GM19035 (cell line): ENCODE data around the gene MYO6.

Experiments
- ATAC-seq: cut with Tn5 transposase; IDR thresholded peaks from one replicate; pipeline ENCODE4 v1.9.1; 2021; ENCODE audit not compliant: unreplicated experiment

Gene MYO6

DNA sequence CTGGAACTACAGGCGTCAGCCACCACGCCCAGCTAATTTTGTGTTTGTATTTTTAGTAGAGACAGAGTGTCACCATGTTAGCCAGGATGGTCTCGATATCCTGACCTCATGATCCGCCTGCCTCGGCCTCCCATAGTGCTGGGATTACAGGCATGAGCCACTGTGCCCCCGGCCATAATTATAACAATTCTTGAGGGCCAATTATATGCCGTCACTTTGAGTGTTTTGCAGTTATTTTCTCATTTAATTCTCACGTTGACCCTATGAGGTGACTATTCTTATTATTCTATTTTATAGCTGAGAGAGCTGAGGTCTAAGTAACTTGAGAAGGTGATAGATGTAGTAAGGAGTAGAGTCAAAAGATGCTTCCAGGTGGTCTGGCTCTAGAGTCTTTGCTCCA, 13.0 kb downstream of the MYO6 start:
- no peak for ATAC-seq

DNA sequence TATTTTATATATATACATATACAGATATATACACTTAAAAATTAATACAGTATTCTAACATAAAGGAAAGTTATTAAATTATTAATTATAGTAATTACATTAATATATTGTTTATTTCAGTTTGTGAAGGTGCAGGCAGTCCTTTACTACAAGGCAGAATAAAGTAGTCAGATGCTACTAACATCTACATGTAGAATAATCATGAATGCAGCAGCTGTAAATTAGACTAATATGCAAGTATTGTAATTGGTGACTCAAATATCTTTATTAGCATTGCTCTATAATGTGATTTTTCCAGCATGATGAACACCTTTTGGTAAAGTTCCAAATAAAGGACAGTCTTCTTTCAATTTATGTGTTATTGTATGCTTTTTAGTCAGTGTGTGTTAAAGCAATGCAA, 17.3 kb downstream of the MYO6 start:
- no peak for ATAC-seq

DNA sequence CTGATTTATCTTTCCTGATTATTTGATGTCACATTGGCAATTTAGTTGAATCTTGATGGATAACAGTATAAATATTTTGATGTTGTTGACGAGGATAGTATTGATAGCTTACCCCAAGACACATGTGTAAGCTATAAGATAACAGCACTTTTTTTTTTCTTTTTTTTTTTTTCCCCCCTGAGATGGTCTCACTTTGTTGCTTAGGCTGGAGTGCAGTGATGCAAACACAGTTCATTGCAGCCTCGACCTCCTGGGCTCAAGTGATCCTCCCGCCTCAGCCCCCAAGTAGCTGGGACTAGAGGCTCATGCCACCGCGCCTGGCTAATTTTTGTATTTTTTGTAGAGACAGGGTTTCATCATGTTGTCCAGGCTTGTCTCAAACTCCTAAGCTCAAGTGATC, 21.8 kb downstream of the MYO6 start:
- ATAC-seq = no peak

DNA sequence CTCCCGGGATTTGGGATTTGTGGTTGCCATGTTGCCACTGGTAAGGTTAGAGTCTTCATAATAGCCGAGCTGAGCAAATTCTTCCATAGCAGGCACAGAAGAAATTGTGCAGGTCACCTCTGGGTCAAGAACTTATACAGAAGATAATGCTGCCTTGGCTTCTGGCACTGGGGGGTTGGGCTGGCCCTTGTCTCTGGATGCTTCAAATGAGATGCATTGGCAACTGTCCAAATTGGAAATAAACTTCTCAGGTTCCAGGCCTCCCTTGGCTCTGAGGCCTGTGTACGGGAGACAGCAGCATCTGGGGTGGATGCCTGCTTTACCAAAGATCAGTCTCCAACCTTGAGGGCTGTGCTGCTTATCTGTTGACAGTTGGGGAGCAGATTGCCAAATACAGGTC, 26.2 kb downstream of the MYO6 start:
- no peak for ATAC-seq

DNA sequence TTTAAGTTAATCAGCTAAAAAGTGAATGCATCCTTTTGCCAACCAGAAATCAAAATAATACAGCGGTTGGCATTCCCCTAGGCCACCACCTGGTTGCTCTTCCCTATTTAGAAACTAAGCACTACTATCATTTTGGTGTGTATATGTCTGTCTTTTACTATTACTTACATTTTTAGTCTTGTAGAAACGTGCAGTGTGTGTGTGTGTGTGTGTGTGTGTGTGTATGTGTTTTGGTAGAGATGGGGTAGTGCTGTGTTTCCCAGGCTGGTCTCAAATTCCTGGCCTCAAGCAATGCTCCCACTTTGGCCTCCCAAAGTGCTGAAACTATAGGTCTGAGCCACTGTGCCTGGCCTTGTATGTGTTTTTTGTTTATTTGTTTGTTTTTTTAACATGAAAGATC, 27.4 kb downstream of the MYO6 start:
- ATAC-seq = no peak

DNA sequence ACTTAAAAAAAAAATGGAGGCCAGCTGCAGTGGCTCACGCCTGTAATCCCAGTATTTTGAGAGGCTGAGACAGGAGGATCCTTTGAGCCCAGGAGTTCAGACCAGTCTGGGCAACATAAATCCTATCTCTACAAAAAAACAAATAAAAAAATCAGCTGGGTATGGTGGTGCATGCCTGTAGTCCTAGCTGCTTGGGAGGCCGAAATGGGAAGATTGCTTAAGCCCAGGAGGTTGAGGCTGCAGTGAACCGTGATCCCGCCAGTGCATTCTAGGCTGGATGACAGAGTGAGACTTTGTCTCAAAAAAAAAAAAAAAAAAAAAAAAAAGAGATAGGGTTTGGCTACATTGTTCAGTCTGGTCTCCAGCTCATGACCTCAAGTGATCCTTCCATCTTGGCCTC, 29.7 kb downstream of the MYO6 start:
- no peak for ATAC-seq

DNA sequence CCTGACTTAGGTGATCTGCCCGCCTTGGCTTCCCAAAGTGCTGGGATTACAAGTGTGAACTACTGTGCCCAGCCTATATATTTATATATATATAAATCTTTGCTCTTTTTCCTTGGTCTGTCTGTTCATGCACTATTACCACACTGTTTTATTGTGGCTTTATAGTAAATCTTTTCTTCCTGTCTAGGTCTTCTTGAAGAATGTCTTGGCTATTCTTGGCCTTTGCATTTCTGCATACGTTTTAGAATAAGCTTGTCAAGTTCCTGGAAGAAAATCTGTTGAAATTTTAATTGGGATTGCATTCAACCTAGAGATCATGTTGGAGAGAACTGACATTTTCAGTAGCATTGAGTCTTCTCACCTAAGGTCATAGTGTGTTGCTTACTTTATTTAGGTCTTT, 37.1 kb downstream of the MYO6 start:
- no peak for ATAC-seq

DNA sequence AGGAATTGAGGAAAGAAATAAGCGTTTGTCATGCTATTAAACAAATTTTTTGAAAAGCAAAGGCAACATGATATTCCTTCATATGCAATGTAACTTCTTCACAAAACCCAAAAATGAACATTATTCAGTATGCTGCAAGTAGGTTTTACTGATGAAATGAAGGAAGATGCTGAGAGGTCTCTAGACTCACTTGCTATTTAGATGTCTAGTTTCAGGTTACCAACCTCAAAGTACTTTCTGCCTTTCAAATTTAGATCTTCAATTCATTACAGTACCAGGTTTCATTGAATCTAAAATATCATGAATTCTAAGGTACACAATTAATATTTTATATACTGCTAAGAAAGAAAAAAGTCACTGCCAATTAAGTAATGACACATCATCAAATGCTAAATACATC, 39.9 kb downstream of the MYO6 start:
- ATAC-seq = no peak

DNA sequence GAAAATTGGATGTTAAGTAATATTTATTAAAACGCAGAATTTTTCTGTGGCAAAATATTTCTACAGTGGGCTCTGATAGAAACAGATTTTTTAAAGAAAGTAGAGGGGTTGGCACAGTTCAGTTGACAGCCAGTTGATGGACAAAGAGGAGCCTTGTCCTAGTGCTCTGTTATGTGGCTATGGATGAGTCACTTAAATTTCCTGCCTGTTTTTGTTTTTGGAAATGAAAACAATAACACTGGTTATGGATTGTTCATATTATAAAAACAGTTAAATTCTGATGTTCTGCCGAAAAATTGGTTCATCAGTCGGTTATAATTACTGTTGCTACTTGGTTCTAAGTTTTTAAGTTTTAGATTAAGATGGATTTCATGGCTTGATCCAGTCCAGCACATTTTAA, 42.8 kb downstream of the MYO6 start:
- ATAC-seq = no peak

DNA sequence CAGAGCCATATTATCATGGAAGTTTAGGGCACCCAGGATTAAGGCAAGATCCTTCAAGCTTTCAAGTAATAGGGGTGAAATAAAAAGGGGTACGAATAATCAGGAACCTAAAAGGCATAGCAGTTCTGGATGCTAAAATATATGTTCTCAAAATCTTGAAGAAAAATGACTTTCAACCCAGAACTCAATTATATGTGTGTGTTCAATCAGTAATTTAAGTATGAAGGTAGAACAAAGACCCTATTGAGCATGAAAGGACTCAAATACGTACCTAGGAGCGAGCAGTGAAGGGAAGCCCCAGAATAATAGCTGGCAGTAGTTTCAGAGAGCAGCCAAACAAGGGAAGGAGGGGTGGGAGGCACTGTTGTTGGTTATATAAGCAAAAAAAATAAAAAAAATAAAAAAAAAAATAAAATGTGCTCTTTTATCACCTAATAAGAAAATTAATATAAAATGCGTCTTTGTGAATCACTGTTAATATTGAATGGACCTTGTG, 45.4 kb downstream of the MYO6 start:
- ATAC-seq = no peak

DNA sequence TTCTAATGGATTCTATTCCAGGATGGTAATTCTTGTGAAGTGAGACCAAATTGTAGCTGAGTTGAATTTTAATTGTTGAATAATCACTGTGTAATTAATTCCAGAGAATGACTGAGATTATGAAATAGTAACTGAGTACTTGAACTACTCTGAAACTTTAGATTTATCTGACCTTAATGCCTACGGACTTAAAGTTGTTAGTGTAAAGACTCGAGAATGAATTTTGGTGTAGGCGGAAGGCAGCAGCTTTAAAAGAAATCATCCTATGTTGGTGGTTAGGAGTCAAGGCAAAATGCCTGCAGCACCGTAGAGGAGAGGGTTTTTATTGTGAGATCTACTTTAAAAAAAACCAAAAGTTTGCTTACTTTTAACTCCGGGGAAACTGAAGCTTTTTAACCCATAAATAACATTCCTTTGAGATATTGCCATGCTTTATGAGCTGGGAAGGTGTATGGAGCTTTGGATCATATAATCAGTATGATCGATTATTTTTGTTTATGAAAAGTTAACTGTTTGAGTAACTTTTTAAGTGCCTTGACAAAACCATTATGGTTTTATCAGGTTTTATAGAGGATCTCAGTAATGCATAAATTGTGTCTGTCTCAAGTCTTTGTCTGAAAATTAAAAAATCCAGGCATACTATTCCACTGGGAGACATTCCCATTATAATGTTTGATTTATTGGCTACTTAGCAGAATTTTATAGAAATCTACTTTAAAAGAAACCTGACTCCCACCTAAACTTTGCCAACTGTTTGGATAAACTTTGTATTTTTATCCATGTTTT, 46.1 kb downstream of the MYO6 start:
- ATAC-seq = no peak

DNA sequence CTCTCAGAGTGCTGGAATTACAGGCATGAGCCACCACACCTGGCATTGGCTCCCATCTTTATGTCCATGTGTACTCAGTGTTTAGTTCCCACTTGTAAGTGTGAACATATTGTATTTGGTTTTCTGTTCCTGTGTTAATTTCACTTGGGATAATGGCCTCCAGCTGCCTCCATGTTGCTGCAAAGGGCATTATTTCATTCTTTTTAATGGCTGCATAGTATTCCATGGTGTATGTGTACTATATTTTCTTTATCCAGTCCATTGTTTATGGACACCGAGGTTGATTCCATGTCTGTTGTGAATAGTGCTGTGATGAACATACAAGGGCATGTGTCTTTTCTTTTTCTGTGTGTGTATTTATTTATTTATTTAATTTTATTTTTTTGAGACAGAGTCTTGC, 47.7 kb downstream of the MYO6 start:
- no peak for ATAC-seq

DNA sequence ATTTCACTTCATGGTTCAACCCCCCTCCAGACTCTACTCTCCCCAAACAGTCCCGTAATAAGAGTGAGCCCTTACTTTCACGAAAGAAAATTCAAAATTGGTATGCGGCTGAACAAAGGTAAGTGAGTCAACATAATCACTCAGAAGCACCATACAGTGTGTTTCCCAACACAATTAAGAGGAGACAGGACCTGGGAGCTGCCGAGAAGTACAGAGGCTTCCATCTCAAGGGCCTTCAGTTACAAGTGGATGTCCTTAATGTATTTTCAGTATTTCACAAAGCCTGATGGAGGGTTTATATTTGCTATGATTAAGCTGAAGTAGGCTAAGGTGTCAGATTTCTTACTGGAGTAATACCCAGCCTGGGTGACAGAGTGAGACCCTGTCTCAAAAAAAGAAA, 51.1 kb downstream of the MYO6 start:
- ATAC-seq = no peak

DNA sequence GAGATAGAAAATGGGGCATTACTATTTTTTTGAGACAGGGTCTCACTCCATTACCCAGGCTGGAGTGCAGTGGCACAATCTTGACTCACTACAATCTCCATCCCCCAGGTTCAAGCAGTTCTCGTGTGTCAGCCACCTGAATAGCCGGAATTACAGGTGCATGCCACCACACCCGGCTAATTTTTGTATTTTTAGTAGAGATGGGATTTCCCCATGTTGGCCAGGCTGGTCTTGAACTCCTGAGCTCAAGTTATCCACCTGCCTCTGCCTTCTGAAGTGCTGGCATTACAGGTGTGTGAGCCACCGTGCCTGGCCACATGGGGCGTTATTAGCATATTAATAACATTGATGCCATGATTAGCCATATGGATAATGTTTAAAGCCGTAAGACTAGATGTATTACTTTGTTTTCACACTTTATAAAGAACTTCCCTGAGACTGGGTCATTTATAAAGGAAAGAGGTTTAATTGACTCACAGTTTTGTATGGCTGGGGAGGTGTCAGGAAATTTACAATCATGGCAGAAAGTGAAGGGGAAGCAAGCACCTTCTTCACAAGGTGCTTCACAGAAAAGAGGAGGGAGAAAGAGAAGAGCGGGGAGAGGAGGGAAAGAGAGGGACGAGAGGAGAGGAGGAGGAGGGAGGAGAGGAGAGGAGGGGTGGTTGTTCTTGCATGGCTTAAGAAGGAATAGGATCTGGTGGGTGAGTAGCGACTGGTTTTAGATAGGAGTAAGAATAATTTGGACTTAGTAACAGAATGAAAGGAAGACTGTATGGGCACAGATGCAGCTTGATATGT, 51.9 kb downstream of the MYO6 start:
- ATAC-seq = no peak

DNA sequence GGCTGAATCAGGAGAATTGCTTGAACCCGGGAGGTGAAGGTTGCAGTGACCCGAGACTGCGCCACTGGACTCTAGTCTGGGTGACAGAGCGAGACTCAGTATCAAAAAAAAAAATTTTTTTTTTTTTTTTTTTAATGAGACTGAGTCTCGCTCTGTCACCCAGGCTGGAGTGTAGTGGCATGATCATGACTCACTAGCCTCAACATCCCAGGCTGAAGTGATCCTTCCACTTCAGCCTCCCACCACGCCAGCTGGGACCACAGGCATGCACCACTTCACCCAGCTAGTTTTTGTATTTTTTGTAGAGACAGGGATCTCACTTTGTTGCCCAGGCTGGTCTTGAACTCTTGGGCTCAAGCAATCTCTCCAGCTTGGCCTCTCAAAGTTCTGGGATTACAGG, 53.3 kb downstream of the MYO6 start:
- ATAC-seq = no peak

DNA sequence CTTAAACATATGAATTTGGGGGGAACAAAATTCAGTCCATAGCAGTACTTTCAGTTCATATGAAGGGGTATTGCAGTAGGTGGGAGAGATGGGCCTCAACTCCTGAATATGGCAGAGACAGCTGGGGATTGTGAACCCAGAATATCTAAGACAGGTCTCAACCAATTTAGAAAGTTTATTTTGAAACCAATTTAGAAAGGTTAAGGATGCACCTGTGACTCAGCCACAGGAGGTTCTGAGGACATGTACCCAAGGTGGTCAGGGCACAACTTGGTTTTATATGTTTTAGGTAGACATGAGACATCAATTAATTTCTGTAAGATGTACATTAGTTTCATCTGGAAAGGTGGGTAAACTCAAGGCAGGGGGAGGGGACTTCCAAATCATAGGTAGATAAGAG, 59.5 kb downstream of the MYO6 start:
- no peak for ATAC-seq

DNA sequence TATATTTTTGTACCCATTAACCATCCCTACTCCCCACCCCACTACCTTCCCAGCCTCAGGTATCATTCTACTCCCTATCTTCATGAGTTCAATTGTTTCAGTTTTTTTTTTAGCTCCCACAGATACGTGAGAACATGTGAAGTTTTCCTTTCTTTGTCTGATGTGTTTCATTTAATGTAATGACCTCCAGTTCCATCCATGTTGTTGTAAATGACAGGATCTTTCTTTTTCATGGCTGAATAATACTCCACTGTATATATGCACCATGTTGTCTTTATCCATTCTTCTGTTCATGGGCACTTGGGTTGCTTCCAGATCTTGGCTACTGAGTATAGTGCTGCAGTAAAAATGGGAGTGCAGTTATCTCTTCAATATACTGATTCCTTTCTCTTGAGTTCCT, 63.5 kb downstream of the MYO6 start:
- no peak for ATAC-seq

DNA sequence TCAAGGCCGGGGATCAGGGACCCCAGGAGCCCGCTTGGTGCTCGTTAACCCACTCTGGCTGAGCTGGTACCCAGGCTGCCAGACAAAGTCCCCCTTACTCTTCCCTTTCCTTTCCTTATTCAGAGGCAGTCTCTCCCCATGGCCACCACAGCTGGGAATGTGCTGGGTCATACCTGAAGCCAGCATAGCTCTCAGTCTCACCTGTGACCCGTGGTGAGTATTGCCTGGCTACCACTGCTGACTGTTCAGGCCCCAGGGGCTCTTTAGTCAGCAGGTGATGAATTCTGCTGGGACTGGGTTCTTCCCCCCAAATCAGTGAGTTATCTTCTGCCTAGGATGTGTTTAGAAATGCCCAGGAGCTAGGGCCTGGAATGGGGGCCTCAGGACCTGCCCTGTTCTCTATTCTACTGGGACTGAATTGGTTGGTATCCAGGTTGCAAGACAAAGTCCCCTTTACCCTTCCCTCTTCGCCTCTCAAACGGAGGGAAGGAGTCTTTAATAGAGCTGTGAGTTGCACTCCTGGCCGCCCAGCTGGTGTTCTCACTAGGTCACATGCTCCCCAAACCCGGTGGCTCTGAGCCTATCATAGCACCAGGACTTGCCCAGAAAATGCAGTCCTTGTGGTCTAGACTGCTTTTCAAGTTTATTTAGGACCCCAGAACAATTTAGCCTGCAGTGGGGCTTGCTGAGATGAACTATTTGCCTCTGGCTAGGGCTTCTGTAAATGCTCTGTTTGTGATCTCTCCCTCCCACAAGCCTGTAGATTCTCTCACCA, 64.6 kb downstream of the MYO6 start:
- ATAC-seq = no peak

DNA sequence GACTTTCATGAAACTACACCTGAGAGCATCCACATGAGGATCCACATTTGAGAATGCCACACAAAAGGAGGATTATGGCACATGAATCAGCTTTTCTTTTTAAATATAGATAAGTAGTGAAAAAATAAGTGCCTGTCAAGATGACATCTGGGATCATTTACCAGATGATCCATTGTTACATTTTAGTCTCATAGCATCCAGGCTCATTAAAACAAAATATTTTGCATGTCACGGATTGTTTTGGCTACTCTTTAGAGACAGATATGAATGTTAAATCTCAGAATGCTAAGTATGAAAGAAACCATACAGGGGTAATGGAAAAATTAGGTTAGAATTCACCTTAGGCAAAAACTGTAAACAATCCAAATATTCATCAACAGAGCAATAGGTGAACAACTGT, 66.7 kb downstream of the MYO6 start:
- no peak for ATAC-seq

DNA sequence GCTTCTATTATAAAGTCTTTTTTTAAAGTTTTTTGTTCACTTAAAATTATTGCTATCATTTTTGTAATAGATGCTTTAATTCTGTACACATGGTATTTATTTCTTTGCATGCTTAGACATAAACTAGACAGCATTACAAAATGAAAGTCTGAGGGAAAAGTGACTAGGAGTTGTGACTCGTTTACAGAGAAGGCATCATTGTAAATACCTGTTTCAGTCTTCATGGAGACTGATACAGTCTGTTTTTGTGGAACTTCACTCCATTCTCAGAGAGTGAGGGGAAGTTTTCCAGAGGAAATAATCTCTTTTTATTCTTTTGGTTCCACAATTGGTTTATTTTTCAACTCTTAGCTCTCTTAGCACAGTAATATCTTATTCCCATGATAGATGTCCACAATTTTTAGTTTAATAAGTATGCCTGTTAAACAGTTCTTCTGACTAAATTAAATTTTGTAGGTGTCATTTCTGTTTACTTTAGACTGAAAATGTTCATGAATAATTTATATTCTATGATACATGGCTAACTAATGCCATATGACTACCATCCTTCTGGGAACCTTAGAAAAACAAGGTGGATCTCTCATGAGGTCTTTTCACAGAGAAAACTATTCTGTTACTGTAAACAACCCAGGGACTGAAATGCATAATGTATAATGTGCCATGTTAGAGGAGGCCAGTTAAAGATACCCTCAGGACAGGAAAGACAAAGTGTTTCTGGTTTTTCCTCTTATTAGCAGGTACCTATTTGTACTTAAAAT, 69.2 kb downstream of the MYO6 start:
- no peak for ATAC-seq
